Sigmoid colon (tissue), 7 donors: ENCODE data around the gene RNF166. TPM values are rescaled to one million over a fixed set of nuclear protein-coding genes. Genes with fewer than 3 reads are reported as not detected.

Source experiments
- DNase-seq: peaks from one replicate; pipeline ENCODE4 v3.0.0-alpha.2; 2019
- H3K27ac ChIP-seq, 4 donors: fragments of 200-600 bp; sonication (generic); one replicate each; pipeline ENCODE4 v1.5.1; 2016 to 2019; ENCODE audit warnings: mild to moderate bottlenecking in 1 of 4
- H3K27me3 ChIP-seq, 3 donors: fragments of 200-600 bp; sonication (generic); one replicate each; pipeline ENCODE4 v1.5.1; 2019; ENCODE audit warnings: mild to moderate bottlenecking in 1 of 3
- H3K36me3 ChIP-seq, 4 donors: fragments of 200-600 bp; sonication (generic); one replicate each; pipeline ENCODE4 v1.5.1; 2016 to 2019
- H3K4me1 ChIP-seq, 4 donors: fragments of 200-600 bp; sonication (generic); one replicate each; pipeline ENCODE4 v1.5.1; 2017 to 2019
- H3K4me3 ChIP-seq, 4 donors: fragments of 200-600 bp; sonication (generic); one replicate each; pipeline ENCODE4 v1.5.1; 2017 to 2019; ENCODE audit warnings: mild to moderate bottlenecking in 2 of 4, moderate library complexity in 1 of 4
- H3K9me3 ChIP-seq, 4 donors: fragments of 200-600 bp in 3 of 4; sonication (generic) in 3 of 4; one replicate each; pipeline versions ENCODE4 v1.5.1 to v1.6.1; 2013 to 2019
- EP300 ChIP-seq, 4 donors: sonication (generic); formaldehyde crosslinking; IDR thresholded peaks; one replicate each; pipeline ENCODE4 v1.6.1; 2017; ENCODE audit warnings: antibody characterized with exemption in 4 of 4
- POLR2A ChIP-seq, 2 donors: fragments of 450-650 bp; IDR thresholded peaks; one replicate each; pipeline ENCODE4 v1.6.1; 2016; ENCODE audit warnings: antibody characterized with exemption in 2 of 2, mild to moderate bottlenecking in 2 of 2, moderate library complexity in 2 of 2
- POLR2AphosphoS5 ChIP-seq, 4 donors: sonication (generic); formaldehyde crosslinking; IDR thresholded peaks; one replicate each; pipeline ENCODE4 v1.6.1; 2017; ENCODE audit warnings: antibody characterized with exemption in 4 of 4
- WGBS, 2 donors: extraction: QIAGEN DNeasy Blood & Tissue Kit; methylation state at CpG; one replicate each; pipeline ENCODE4 v1.1.7; 2013; 5-methylcytosine and 5-hydroxymethylcytosine counted together
- intact Hi-C: fragments of 100-400 bp; cut with DNase I; formaldehyde crosslinking; loops from one replicate; pipeline ENCODE4 v1.15.1; 2023
- polyA plus RNA-seq, 3 donors: library from polyadenylated mRNA; stranded (reverse); fragments of 200-250 nt; gene quantifications; one replicate each; pipeline ENCODE4 v1.2.3, GENCODE V29; 2013
- total RNA-seq, 4 donors: library from RNA; depleted of rRNA; stranded (reverse); fragments of >200 nt; gene quantifications; one replicate each; pipeline ENCODE4 v1.1.0, GENCODE V29; 2016
- TF ChIP-seq, protein P1 (sequence below), 4 experiments: fragments of 450-650 bp in 3 of 4; fragments of 200-600 bp in 1 of 4; IDR thresholded peaks; one replicate each; pipeline ENCODE4 v1.5.1; 2016 to 2019; ENCODE audit warnings: antibody characterized with exemption in 4 of 4, mild to moderate bottlenecking in 3 of 4, moderate library complexity in 2 of 4
- donor health status: healthy with polysubstance abuse.
- donor health status: Bipolar disorder and iron deficiency.
- donor health status: healthy.

The RNF166 gene
- total and polyA plus RNA-seq, 7 donors = 5.4 to 34.8 (median 16.9) TPM

DNA sequence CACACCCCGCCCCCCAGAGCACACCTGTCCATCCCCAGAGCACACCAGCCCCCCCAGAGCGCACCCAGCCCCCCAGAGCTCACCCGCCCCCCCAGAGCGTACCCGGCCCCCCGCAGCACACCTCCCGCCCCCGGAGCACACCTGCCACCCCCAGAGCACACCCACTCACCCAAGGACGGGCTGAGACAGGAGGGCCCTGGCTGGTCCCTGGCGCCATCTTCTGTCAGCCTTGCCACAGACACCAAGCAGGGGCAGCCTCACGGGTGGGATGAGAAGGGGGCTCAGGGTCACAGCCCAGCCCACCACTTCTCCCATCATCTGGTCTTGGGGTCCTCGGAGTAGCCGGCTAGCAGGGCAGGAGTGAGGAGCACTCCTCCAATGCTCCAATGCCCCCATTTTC is 47.0 kb upstream of the RNF166 start:
- no peaks in the 10 kb centered on the region for H3K27me3 ChIP-seq
- no peaks in the 10 kb centered on the region for H3K9me3 ChIP-seq
- 85 to 88% methylated on average over 13 of the region's 13 CpGs for WGBS, 2 donors
- no peak overlapping the region for H3K4me3 ChIP-seq
- H3K27ac ChIP-seq = peak overlapping the region in 3 of 4 donors; percentile 96 to 100 (median 97)
- peaks cover 0 to 18% (median 3%) of the 10 kb centered on the region in 4 donors for H3K36me3 ChIP-seq
- DNase-seq = no peak
- peaks cover 0 to 59% (median 57%) of the 10 kb centered on the region in 4 donors for H3K4me1 ChIP-seq
- TF ChIP-seq, protein P1, sequence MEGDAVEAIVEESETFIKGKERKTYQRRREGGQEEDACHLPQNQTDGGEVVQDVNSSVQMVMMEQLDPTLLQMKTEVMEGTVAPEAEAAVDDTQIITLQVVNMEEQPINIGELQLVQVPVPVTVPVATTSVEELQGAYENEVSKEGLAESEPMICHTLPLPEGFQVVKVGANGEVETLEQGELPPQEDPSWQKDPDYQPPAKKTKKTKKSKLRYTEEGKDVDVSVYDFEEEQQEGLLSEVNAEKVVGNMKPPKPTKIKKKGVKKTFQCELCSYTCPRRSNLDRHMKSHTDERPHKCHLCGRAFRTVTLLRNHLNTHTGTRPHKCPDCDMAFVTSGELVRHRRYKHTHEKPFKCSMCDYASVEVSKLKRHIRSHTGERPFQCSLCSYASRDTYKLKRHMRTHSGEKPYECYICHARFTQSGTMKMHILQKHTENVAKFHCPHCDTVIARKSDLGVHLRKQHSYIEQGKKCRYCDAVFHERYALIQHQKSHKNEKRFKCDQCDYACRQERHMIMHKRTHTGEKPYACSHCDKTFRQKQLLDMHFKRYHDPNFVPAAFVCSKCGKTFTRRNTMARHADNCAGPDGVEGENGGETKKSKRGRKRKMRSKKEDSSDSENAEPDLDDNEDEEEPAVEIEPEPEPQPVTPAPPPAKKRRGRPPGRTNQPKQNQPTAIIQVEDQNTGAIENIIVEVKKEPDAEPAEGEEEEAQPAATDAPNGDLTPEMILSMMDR (IDR thresholded peaks at IDR 0.05) = no peak
- TF ChIP-seq EP300 (IDR thresholded peaks at IDR 0.05) = no peak
- TF ChIP-seq POLR2AphosphoS5 (IDR thresholded peaks at IDR 0.05) = no peak
- TF ChIP-seq POLR2A (IDR thresholded peaks at IDR 0.05) = no peak
- intact Hi-C loops = no loop called here

DNA sequence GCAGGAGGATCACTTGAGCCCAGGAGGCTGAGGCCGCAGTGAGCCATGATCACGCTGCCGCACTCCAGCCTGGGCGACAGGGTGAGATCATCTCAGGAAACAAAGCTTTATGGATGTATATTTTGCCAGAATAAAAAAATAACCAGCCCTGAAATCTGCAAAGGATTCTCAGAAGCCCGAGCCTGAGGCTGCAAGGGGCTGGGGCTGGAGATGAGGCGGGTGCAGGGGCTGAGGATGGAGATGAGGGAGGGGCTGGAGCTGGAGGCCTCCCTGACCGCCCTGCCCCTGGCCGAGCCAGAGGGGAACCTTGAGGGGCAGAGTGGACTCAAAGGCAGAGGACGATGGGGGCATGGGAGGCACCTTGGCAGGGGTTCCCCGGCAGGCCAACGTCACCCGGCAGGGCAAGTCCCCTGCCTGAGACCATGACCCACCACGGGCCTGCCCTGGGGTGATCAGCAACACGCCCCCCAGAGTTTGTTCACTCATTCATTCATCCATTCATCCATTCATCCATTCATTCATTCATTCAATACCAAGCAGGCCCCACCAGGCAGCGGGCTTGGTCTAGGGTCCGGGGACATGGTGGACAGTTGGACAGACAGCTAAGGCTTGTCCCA is 46.3 kb upstream of the RNF166 start:
- 92 to 95% methylated on average over 16 of the region's 16 CpGs for WGBS, 2 donors
- TF ChIP-seq POLR2A (IDR thresholded peaks at IDR 0.05) = no peak
- TF ChIP-seq, protein P1 (IDR thresholded peaks at IDR 0.05) = no peak
- TF ChIP-seq POLR2AphosphoS5 (IDR thresholded peaks at IDR 0.05) = no peak
- no peak for TF ChIP-seq EP300 (IDR thresholded peaks at IDR 0.05)
- peaks cover 0 to 59% (median 57%) of the 10 kb centered on the region in 4 donors for H3K4me1 ChIP-seq
- H3K27ac ChIP-seq = peak overlapping the region in 2 of 4 donors; percentile 23 to 97
- no peak overlapping the region for H3K4me3 ChIP-seq
- intact Hi-C loops = no loop called here
- no peaks in the 10 kb centered on the region for H3K9me3 ChIP-seq
- no peak for DNase-seq
- H3K36me3 ChIP-seq = peaks cover 0 to 20% (median 3%) of the 10 kb centered on the region in 4 donors
- H3K27me3 ChIP-seq = no peaks in the 10 kb centered on the region

DNA sequence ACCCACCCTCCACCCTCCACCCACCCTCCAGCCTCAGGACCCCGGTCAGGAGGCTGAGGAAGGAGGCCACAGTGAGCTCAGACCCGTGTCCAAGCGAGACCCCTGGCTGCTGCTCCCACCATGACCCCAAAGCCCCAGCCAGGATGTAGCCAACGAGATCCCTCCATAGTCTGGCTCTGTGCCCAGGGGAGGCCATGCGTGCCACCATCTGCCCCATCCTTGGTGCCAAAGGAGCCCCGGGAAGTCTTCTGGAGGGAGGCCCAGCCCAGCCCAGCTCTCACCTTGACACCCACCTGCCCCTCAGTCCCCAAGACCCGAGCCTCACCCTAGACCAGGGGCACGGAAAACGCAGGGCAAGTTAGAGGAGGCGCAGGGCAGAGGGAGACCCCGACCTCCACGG is 44.6 kb upstream of the RNF166 start:
- H3K27me3 ChIP-seq = no peaks in the 10 kb centered on the region
- H3K9me3 ChIP-seq = no peaks in the 10 kb centered on the region
- H3K4me3 ChIP-seq = no peak overlapping the region
- H3K27ac ChIP-seq = peak overlapping the region in 3 of 4 donors; percentile 34 to 52 (median 39)
- peaks cover 0 to 20% (median 3%) of the 10 kb centered on the region in 4 donors for H3K36me3 ChIP-seq
- peaks cover 0 to 65% (median 63%) of the 10 kb centered on the region in 4 donors for H3K4me1 ChIP-seq
- intact Hi-C loops = no loop called here
- no peak for DNase-seq
- WGBS, 2 donors = 88 to 89% methylated on average over 12 of the region's 12 CpGs
- TF ChIP-seq POLR2AphosphoS5 (IDR thresholded peaks at IDR 0.05) (no peak), EP300 (IDR thresholded peaks at IDR 0.05) (no peak)
- TF ChIP-seq, protein P1 (IDR thresholded peaks at IDR 0.05) = no peak

DNA sequence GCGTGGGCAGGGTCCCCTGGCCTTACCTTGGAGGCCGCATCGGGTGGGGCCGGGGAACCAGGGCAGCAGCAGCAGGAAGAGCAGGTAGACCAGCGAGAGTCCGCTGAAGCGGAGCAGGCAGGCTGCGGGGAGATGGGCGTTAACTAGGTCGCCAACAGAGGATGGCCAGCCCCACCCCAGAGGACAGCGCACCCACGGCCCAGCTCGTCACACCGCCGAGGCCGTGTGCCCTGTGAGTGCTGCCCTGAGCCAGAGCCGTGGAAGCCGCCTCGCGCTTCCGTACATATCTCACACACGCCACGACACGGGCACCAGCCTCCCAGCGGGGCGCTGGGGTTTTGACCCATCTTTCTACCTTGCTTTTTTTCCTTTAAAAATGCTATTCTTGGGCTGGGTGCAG is 43.1 kb upstream of the RNF166 start:
- H3K36me3 ChIP-seq = peaks cover 0 to 20% (median 3%) of the 10 kb centered on the region in 4 donors
- no peak overlapping the region for H3K4me3 ChIP-seq
- intact Hi-C loops = loop anchor here (10.0 kb wide), 1 partner anchor 465 kb away; the partner anchor contains the start of gene ZNF778
- H3K27me3 ChIP-seq = no peaks in the 10 kb centered on the region
- H3K4me1 ChIP-seq = peaks cover 0 to 63% (median 62%) of the 10 kb centered on the region in 4 donors
- DNase-seq = no peak
- TF ChIP-seq, protein P1 (IDR thresholded peaks at IDR 0.05) = no peak
- TF ChIP-seq POLR2A (IDR thresholded peaks at IDR 0.05) = no peak
- WGBS, 2 donors = 94 to 96% methylated on average over 26 of the region's 26 CpGs
- H3K9me3 ChIP-seq = no peaks in the 10 kb centered on the region
- peak overlapping the region in 1 of 4 donors; percentile 6 for H3K27ac ChIP-seq
